ENCODE results near the gene LEPROT.

GRCh38 chr1:65429806-65430205 lies 9.3 kb downstream of the LEPROT start:
- TF ChIP-seq CTCF (IDR thresholded peaks at IDR 0.05) = no peak
- TF ChIP-seq RELA (CRISPR knock-in tag; IDR thresholded peaks at IDR 0.05; ENCODE audit: borderline replicate concordance) = no peak
- no peak for TF ChIP-seq NFYB (CRISPR knock-in tag; conservative IDR thresholded peaks at IDR 0.05; ENCODE audit: low read depth)
- TF ChIP-seq SMAD3 (CRISPR knock-in tag; IDR thresholded peaks at IDR 0.05; ENCODE audit: borderline replicate concordance) = no peak
- no peak for TF ChIP-seq TEAD4 (CRISPR knock-in tag; IDR thresholded peaks at IDR 0.05)
- TF ChIP-seq, protein P1, sequence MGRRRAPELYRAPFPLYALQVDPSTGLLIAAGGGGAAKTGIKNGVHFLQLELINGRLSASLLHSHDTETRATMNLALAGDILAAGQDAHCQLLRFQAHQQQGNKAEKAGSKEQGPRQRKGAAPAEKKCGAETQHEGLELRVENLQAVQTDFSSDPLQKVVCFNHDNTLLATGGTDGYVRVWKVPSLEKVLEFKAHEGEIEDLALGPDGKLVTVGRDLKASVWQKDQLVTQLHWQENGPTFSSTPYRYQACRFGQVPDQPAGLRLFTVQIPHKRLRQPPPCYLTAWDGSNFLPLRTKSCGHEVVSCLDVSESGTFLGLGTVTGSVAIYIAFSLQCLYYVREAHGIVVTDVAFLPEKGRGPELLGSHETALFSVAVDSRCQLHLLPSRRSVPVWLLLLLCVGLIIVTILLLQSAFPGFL (CRISPR knock-in tag; IDR thresholded peaks at IDR 0.05; ENCODE audit: borderline replicate concordance) = no peak
- TF ChIP-seq, protein P2, sequence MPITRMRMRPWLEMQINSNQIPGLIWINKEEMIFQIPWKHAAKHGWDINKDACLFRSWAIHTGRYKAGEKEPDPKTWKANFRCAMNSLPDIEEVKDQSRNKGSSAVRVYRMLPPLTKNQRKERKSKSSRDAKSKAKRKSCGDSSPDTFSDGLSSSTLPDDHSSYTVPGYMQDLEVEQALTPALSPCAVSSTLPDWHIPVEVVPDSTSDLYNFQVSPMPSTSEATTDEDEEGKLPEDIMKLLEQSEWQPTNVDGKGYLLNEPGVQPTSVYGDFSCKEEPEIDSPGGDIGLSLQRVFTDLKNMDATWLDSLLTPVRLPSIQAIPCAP (CRISPR knock-in tag; IDR thresholded peaks at IDR 0.05) = no peak
